SK-N-SH (cell line): ENCODE data around the gene GRWD1. TPM values are rescaled to one million over a fixed set of nuclear protein-coding genes. Genes with fewer than 3 reads are reported as not detected.

Experiments used
- CTCF ChIA-PET: fragments of 300-600, 350-600 bp; formaldehyde crosslinking; extraction: SDS; loops from one replicate; lab custom pipeline; 2021; lab: Yijun Ruan, JAX
- POLR2A ChIA-PET: fragments of 350-600 bp; sonication (Branson Sonifier 250); formaldehyde crosslinking; extraction: SDS; loops from one replicate; lab custom pipeline; 2020; ENCODE audit warnings: antibody characterized with exemption, inconsistent platforms; lab: Yijun Ruan, JAX
- DNase-seq: peaks from one replicate; pipeline ENCODE4 v3.0.0; 2012
- H2AFZ ChIP-seq: fragments of 200-600 bp; sonication (generic); 2 replicates; pipeline ENCODE4 v1.8.1; 2016; ENCODE audit warnings: antibody characterized with exemption, mild to moderate bottlenecking, low read depth
- H3F3A ChIP-seq: fragments of 200-600 bp; sonication (generic); replicated peaks from 2 replicates; pipeline ENCODE3; 2016; ENCODE audit warnings: antibody characterized with exemption, mild to moderate bottlenecking; ENCODE audit not compliant: insufficient read depth
- H3K27ac ChIP-seq, 2 experiments: fragments of 200-500 bp in 1 of 2; fragments of 200-600 bp in 1 of 2; sonication (Bioruptor generic) in 1 of 2; sonication (generic), shearing (Covaris generic) in 1 of 2; 2 replicates each; pipeline versions ENCODE4 v1.5.1 to v1.6.1; 2014 to 2016; ENCODE audit warnings: low read depth in 2 of 2, inconsistent platforms in 1 of 2, low read length in 1 of 2, mild to moderate bottlenecking in 1 of 2, mixed read lengths in 1 of 2
- H3K27me3 ChIP-seq: fragments of 200-600 bp; sonication (generic), shearing (Covaris generic); 2 replicates; pipeline ENCODE4 v1.6.1; 2016; ENCODE audit warnings: mixed run types; ENCODE audit not compliant: insufficient read depth
- H3K36me3 ChIP-seq, 2 experiments: fragments of 200-500 bp in 1 of 2; fragments of 200-600 bp in 1 of 2; sonication (Bioruptor generic) in 1 of 2; sonication (generic) in 1 of 2; replicated peaks in 1 of 2; 2 replicates each; pipeline versions ENCODE3 to v1.5.1; 2014 to 2016; ENCODE audit warnings: low read length in 1 of 2, mild to moderate bottlenecking in 1 of 2; ENCODE audit not compliant: insufficient read depth in 2 of 2, control insufficient read depth in 1 of 2
- H3K4me1 ChIP-seq, 2 experiments: fragments of 200-500 bp in 1 of 2; fragments of 200-600 bp in 1 of 2; sonication (Bioruptor generic) in 1 of 2; sonication (generic), shearing (Covaris generic) in 1 of 2; 2 replicates each; pipeline versions ENCODE4 v1.5.1 to v1.6.1; 2014 to 2016; ENCODE audit warnings: low read depth in 1 of 2, low read length in 1 of 2, mixed run types in 1 of 2; ENCODE audit not compliant: insufficient read depth in 2 of 2, control insufficient read depth in 1 of 2
- H3K4me2 ChIP-seq: fragments of 200-600 bp; sonication (generic), shearing (Covaris generic); 2 replicates; pipeline ENCODE4 v1.6.1; 2017; ENCODE audit warnings: mixed run types
- H3K4me3 ChIP-seq, 2 experiments: fragments of 200-500 bp in 1 of 2; fragments of 200-600 bp in 1 of 2; sonication (Bioruptor generic) in 1 of 2; sonication (generic), shearing (Covaris generic) in 1 of 2; 2 replicates each; pipeline versions ENCODE4 v1.5.1 to v1.8.1; 2014 to 2016; ENCODE audit warnings: low read depth in 2 of 2, inconsistent platforms in 1 of 2, low read length in 1 of 2, mild to moderate bottlenecking in 1 of 2, mixed read lengths in 1 of 2, moderate library complexity in 1 of 2
- H3K79me2 ChIP-seq: fragments of 200-600 bp; sonication (generic); 2 replicates; pipeline ENCODE4 v1.8.1; 2017; ENCODE audit warnings: mild to moderate bottlenecking; ENCODE audit not compliant: insufficient read depth
- H3K9ac ChIP-seq: fragments of 200-600 bp; sonication (generic); 2 replicates; pipeline ENCODE4 v1.6.1; 2017; ENCODE audit warnings: mixed run types
- H3K9me2 ChIP-seq: fragments of 200-600 bp; sonication (generic); 2 replicates; pipeline ENCODE4 v1.6.1; 2017; ENCODE audit warnings: mixed run types
- H3K9me3 ChIP-seq: fragments of 200-600 bp; sonication (generic); 2 replicates; pipeline ENCODE4 v1.6.1; 2017; ENCODE audit warnings: mixed run types, mild to moderate bottlenecking, moderate library complexity
- H4K20me1 ChIP-seq: fragments of 200-600 bp; sonication (generic); 2 replicates; pipeline ENCODE4 v1.6.1; 2017; ENCODE audit warnings: mild to moderate bottlenecking, mixed run types; ENCODE audit not compliant: insufficient read depth
- CHD2 ChIP-seq: fragments of 150-350 bp; IDR thresholded peaks from 2 replicates; pipeline ENCODE4 v1.6.1; 2018; ENCODE audit warnings: low read length; ENCODE audit not compliant: partially characterized antibody
- ELF1 ChIP-seq: IDR thresholded peaks from 2 replicates; pipeline ENCODE4 v1.4.0; 2012
- FOSL2 ChIP-seq: IDR thresholded peaks from 2 replicates; pipeline ENCODE4 v1.4.0; 2012; ENCODE audit warnings: low read depth, mild to moderate bottlenecking, moderate library complexity, borderline replicate concordance
- GABPA ChIP-seq: IDR thresholded peaks from 2 replicates; pipeline ENCODE4 v1.4.0; 2012; ENCODE audit warnings: low read depth, mild to moderate bottlenecking
- GATA2 ChIP-seq: sonication (generic); formaldehyde crosslinking; IDR thresholded peaks from 2 replicates; pipeline ENCODE4 v1.5.0; 2020; ENCODE audit warnings: mild to moderate bottlenecking, missing genetic modification reagents
- JUND ChIP-seq: IDR thresholded peaks from 2 replicates; pipeline ENCODE4 v1.4.0; 2012
- MAX ChIP-seq: IDR thresholded peaks from 2 replicates; pipeline ENCODE4 v1.4.0; 2012; ENCODE audit warnings: low read depth
- MEF2A ChIP-seq: IDR thresholded peaks from 2 replicates; pipeline ENCODE4 v1.4.0; 2012; ENCODE audit warnings: low read depth, borderline replicate concordance
- MXI1 ChIP-seq: IDR thresholded peaks from 2 replicates; pipeline ENCODE4 v1.6.1; 2012; ENCODE audit warnings: mild to moderate bottlenecking, low read depth, low read length, improper control_type of control experiment
- NRF1 ChIP-seq: IDR thresholded peaks from 2 replicates; pipeline ENCODE4 v1.6.1; 2012; ENCODE audit warnings: low read depth, mild to moderate bottlenecking, low read length
- PBX3 ChIP-seq: IDR thresholded peaks from 2 replicates; pipeline ENCODE4; 2012
- RAD21 ChIP-seq: IDR thresholded peaks from 2 replicates; pipeline ENCODE4 v1.6.1; 2012; ENCODE audit warnings: mild to moderate bottlenecking, low read length
- RCOR1 ChIP-seq: fragments of 150-350 bp; IDR thresholded peaks from 2 replicates; pipeline ENCODE4 v1.6.1; 2017; ENCODE audit warnings: antibody characterized with exemption, low read length
- REST ChIP-seq: IDR thresholded peaks from 2 replicates; pipeline ENCODE4 v1.6.1; 2012; ENCODE audit warnings: mild to moderate bottlenecking, low read depth, low read length, moderate library complexity
- RFX5 ChIP-seq: IDR thresholded peaks from 2 replicates; pipeline ENCODE4 v1.6.1; 2012; ENCODE audit warnings: mild to moderate bottlenecking, improper control_type of control experiment, low read length
- RXRA ChIP-seq: IDR thresholded peaks from 2 replicates; pipeline ENCODE4 v1.4.0; 2012; ENCODE audit warnings: low read depth, mild to moderate bottlenecking, borderline replicate concordance
- SIN3A ChIP-seq: IDR thresholded peaks from 2 replicates; pipeline ENCODE4 v1.6.1; 2012; ENCODE audit warnings: low read depth, mild to moderate bottlenecking, low read length, moderate library complexity, borderline replicate concordance
- TAF1 ChIP-seq: IDR thresholded peaks from 2 replicates; pipeline ENCODE4 v1.6.1; 2012; ENCODE audit warnings: low read depth, mild to moderate bottlenecking, low read length, moderate library complexity, borderline replicate concordance
- USF2 ChIP-seq: fragments of 150-350 bp; IDR thresholded peaks from 2 replicates; pipeline ENCODE4 v1.6.1; 2017; ENCODE audit warnings: antibody characterized with exemption, low read length, low read depth, borderline replicate concordance
- YY1 ChIP-seq: IDR thresholded peaks from 2 replicates; pipeline ENCODE4 v1.4.0; 2012; ENCODE audit warnings: low read depth, mild to moderate bottlenecking
- WGBS: methylation state at CpG from one replicate; pipeline ENCODE4 v1.1.6; 2017; ENCODE audit warnings: low lambda C conversion rate; 5-methylcytosine and 5-hydroxymethylcytosine counted together
- polyA plus RNA-seq, 3 experiments: library from polyadenylated mRNA; depleted of rRNA; stranded (reverse); fragments of >200 nt; gene quantifications; 2 replicates each; pipeline ENCODE4 v1.2.3, GENCODE V29; 2012

The GRWD1 gene
- polyA plus RNA-seq, 1 of the 3 experiments (the other 2 are of a cell fraction), result 36.6 TPM

- no peak for TF ChIP-seq NRF1
- TF ChIP-seq ELF1, result no peak
- TF ChIP-seq TAF1, result no peak
These were observed 40.6 kb upstream of the GRWD1 start (continued) for GRCh38 chr19:48405010-48405659.

- 70% methylated on average over 13 of the region's 13 CpGs for WGBS
These were observed 39.9 kb upstream of the GRWD1 start for GRCh38 chr19:48405850-48406249.

GRCh38 chr19:48413879-48414587 lies 31.8 kb upstream of the GRWD1 start:
- Histone ChIP-seq H3K27me3 (no peaks in the 10 kb centered on the region), H3K4me1 (no peaks in the 10 kb centered on the region; a peak in 1 of 4 replicates), H3K9ac (no peak overlapping the region), H3K9me3 (no peaks in the 10 kb centered on the region), H3K9me2 (no peaks in the 10 kb centered on the region), H3K4me3 (no peak overlapping the region), H3K79me2 (no peaks in the 10 kb centered on the region), H4K20me1 (no peaks in the 10 kb centered on the region), H2AFZ (no peak overlapping the region; the same call in 1 of the 2 replicates), H3K36me3 (no peaks in the 10 kb centered on the region), H3F3A (no peaks in the 10 kb centered on the region), H3K27ac (peak overlapping the region in 1 of 2 experiments; percentile 11; a peak in 1 of 4 replicates), H3K4me2 (no peak overlapping the region)
- 70% methylated on average over 18 of the region's 24 CpGs for WGBS
- CTCF ChIA-PET, result interaction anchor here (0.5 to 1.8 kb wide), 3 partner anchors 75 to 787 kb away, joined by 3 read pairs; no protein-coding TSS in a partner anchor
- no peak for DNase-seq
- POLR2A ChIA-PET, result no interaction called here
- TF ChIP-seq RAD21, result no peak
- TF ChIP-seq JUND, result no peak
- no peak for TF ChIP-seq RCOR1
- TF ChIP-seq MEF2A, result no peak
- no peak for TF ChIP-seq MAX
- no peak for TF ChIP-seq REST
- no peak for TF ChIP-seq PBX3
- no peak for TF ChIP-seq FOSL2

More at GRCh38 chr19:48405850-48406249, 39.9 kb upstream of the GRWD1 start:
- Histone ChIP-seq H2AFZ (no peak overlapping the region), H3K4me3 (no peak overlapping the region), H3K9me2 (no peaks in the 10 kb centered on the region), H3K79me2 (no peaks in the 10 kb centered on the region), H4K20me1 (no peaks in the 10 kb centered on the region), H3K9ac (no peak overlapping the region), H3K27me3 (no peaks in the 10 kb centered on the region), H3F3A (no peaks in the 10 kb centered on the region), H3K9me3 (no peaks in the 10 kb centered on the region), H3K4me1 (no peaks in the 10 kb centered on the region), H3K4me2 (no peak overlapping the region), H3K36me3 (no peaks in the 10 kb centered on the region), H3K27ac (no peak overlapping the region)
- no peak for DNase-seq
- POLR2A ChIA-PET, result no interaction called here
- no peak for TF ChIP-seq SIN3A
- no peak for TF ChIP-seq FOSL2
- no peak for TF ChIP-seq RFX5
- TF ChIP-seq RXRA, result no peak
- TF ChIP-seq USF2, result no peak
- TF ChIP-seq MXI1, result no peak
- TF ChIP-seq RAD21, result no peak
- no peak for TF ChIP-seq CHD2
- no peak for TF ChIP-seq GATA2 (CRISPR knock-in tag)
- TF ChIP-seq ELF1, result no peak
- TF ChIP-seq YY1, result no peak
- no peak for TF ChIP-seq GABPA
- CTCF ChIA-PET, result interaction anchor here (0.8 kb wide), 1 partner anchor 115 kb away, joined by 3 read pairs; no protein-coding TSS in a partner anchor
